Glomerular visceral epithelial cell (primary cell): ENCODE results near the gene RHOH.

Experiments used
- DNase-seq: peaks from one replicate; pipeline ENCODE4 v3.0.0-alpha.2; 2016; ENCODE audit errors: extremely low spot score

The RHOH gene

DNA sequence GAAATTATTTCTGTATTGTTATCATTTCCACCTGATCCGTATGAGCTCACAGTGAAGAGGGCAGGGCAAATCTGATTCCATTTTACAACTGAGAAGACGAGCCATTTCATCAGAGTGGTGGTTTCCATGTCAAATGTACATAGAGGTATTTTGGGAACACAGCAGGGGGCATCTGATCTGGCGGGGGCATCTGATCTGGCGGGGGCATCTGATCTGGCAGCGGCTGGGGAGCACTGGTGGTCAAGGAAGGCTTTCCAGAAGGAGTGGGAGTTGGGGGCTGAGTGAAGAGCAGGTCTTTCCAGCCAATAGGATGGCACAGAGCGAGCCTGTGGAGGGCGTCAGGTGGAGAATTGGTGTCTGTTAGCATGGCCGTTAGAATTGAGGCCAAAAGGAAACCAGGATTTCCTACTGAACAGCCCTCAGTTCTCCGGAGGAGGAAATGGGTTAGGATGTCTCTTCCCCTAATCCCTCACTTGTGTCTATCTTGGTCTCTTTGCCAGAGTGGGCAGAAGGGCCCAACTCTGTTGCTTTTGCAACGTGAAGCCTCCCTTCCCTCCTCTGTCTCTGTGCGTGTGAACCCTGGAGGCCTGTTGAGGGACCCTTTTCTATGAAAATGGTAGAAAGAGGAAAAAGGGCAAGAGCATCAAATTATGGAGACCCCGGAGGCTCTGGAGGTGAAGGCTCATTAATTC is 41.3 kb downstream of the RHOH start:
- DNase-seq: no peak

DNA sequence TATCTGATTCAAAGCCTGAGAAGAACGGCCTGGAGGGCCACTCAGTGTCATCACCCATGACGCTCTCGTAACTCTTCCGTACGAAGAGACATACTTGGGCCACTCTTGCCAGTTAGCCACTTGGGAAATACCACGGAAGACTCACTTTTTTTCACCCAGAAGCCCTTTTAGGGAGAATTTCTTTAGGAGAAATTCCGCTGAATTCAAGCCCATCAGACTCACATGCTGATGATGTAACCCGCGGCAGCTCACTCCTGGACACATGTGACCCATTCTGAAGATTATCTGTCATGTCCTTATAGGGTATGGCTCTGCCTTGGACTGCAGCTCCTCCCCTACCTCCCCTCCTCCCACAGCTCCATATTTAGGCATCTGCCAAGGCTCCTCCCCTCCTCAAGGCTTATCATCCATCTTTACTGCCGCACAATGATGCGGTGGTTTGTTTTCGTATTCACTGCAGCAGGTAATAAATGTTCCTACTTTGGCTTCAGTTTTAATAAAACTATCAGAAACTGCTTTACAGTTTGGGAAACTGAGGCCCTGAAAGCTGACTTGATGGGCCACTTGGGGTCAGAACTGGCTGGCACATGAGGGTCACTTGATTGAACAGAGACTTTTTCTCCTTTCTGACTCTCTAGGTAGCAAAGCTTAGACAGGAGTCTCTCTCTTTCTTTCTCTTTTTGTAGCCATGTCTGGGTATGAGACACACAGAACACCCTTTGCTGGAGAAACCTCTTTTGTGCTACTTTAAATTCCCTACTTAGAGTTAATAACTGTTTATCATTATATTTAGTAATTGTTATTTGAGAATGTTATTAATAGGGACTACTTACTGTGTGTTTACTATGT is 42.1 kb downstream of the RHOH start:
- no peak for DNase-seq

GRCh38 chr4:40240040-40240653 is 43.3 kb downstream of the RHOH start:
- DNase-seq: no peak

GRCh38 chr4:40241026-40241425 is 44.2 kb downstream of the RHOH start:
- DNase-seq: no peak

DNA sequence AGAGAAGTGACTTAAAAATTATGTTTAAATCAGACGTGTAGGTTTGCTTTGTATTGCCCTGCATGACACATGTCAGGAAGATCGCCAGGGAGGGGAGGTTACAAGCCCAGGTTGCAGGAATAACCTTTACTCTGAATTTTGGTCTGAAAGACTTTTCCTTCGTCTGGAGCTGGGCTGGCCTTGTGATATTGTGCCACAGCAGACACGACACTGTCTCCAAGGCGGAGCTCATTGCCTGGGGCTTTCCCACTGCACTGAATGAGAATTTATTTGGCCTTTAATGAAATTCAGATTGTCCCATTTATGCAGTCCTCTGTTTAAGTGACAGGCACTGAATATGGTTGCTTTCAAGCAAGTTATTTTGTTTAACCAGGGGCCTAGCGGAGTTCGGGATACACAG is 45.1 kb downstream of the RHOH start:
- no peak for DNase-seq

- DNase-seq: no peak
Measured at GRCh38 chr4:40243386-40243948, 46.6 kb downstream of the RHOH start.

GRCh38 chr4:40244606-40245005 is 47.8 kb downstream of the RHOH start:
- DNase-seq: no peak

DNA sequence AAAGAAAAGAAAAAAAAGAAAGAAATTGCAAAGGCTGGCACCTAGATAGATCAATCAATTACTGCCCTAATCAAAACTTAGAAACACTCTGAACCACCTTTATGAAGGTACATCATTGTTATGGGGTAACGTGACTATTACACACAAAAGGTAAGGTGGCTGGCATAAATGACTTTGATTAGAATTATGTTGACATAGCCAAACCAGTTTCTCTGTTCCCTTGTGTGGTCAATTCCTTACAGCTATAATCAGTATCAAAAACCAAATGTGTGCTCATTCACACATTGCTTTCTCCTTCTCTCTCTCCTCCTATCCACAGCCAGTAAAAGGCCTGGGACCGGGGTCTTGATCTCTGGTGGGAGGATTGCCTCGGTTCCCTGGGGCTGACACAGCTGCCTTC is 48.7 kb downstream of the RHOH start:
- DNase-seq: no peak

DNA sequence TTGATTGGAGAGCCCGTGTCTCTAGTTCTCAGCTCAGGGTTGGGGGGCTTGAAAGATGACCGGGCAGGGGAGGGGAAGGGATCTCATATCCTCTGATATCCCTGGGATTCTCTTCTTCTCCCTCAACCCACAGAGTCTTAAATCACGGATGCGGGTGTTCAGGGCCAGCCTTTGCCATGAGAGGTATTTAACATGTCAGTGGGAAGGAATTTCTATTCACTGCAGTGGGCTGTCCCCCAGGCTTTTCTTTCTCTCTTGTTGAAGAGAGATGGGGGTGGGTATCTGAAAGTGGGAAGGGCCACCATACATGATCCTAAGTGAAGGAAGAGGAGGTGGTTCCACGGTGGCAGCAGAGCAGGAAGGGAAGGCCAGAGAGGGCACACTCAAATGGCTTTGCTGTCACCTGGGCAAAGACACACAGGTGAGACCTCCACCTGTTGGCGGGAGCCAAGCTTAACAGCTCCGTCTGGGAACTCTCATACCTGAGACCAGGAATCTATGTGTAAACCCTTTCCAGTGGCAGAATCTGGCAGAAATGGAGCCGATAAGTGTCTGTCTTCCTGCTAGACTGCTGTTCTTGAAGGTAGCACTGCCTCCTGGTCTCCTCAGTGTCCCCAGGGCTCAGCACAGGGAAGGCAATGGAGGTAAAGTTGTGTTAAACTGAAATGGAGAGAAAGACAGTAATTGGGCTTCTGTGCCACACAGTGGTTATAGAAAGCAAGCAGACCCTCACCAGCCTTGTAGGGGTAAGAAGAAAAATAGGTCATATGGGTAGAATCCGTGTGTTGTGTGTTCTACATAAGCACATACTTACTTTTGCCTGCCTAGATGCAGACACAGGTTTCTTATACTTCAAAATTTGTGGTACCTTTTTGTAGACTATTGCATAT is 49.4 kb downstream of the RHOH start:
- DNase-seq: no peak

DNA sequence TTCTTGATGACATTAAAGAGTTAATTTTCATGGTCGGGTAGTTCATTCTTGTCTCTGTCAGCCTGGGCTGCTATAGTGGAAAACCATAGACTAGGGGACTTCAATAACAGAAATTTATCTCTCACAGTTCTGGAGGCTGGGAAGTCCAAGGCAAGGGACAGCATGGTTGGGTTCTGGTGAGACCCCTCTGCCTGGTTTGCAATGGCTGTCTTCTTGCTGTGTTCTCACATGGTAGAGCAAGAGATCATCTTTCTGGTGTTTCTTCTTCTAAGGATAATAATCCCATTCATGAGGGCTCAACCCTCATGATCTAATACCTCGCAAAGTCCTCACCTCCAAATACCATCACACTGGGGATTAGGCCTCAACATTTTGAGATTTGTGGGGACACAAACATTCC is 50.1 kb downstream of the RHOH start:
- no peak for DNase-seq

- DNase-seq: no peak
Measured at GRCh38 chr4:40247350-40247749, 50.5 kb downstream of the RHOH start.

GRCh38 chr4:40251366-40251765 is 54.5 kb downstream of the RHOH start:
- DNase-seq: peak; percentile 15

DNA sequence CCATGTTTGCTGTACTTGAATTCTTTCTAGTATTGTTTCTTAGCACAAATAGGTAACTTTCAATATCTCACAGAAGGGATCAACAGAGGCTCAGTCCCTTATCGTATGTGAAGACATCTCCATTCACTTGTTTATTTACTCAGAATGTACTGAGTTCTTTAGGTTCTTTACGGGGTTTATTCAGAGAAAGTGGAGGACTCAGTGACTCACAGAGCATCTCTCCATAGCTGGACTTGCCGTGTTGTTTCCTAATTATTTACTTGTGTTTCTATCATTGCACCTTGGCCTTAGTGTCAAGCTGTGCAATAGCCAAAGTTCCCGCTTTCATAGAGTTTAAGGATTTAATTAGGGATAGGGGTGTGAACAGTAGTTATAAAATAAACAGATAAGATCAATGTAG is 57.1 kb downstream of the RHOH start:
- no peak for DNase-seq

DNA sequence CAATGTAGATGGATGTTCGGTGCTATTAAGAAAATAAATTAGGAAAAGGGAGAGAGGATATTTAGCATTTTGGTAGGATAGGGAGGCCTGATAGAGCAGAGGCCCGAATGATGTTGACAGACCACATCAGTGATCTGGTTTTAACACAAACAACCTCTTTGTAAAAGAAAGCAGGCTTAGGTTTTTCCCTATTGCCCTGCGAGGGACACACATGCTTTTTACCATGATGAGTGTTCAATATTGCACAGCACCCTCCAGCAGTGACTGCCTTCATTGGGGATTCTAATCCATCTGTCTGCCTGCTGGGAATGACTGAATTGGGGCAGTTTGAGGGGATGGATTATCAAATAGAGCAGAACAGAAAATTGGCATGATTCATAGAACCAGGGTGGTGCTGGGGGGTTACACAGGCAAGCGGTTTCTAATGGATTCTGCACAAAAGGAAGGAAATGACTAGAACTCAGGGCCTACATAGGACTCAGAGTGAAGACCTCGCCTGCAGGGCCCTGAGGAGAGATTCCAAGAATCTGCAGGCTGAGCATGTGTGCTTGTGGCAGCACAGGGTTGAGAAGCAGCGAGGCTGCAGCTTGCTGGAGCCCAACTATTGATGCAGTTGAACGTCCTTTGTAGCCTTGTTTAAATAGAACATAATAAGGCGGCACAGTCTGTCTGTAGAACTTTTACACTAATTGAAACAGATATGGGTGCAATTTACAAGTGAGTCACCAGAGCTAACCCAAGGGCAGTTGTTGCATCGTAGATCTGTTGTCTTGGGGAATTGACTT is 58.0 kb downstream of the RHOH start:
- peak; percentile 13 for DNase-seq

DNA sequence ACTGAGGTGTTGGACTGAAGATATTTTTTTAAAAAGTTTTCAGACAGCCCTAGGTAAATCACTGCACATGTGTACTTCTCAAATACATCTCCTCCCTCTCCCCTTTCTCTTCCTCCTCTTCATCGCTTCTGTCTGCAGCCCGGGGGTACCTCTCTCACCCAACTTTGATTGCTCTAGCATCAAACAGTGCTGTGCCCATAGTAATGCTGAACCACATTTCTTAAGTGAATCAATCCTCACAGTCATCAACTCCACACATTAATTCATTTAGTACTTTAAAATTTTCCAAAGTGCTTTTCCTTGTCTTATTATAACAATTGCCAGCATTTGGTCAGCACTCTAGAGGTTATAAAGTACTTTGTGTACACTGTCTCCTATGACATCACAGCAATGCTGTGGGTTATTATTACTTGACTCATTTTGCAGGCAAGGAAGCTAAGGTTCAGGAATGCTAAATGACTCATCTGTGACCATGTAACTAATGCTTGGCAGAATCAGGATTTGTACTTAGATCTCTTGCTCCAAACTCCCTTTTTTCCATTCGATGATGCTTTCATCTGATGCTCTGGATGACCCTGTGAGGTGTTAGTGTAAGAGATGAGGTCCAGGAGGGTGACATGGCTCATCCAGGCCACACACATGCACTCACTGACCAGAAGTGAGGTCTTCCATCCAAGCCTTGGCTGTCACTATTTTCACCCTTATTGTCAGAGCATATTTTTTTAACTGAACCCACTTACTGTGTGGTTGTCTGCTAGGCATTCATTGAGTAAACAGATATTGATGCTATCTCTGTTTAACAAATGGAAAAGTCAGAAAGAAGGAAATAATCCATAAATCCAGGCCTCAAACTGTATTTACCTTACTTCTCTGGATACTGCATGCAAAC is 58.8 kb downstream of the RHOH start:
- peak; percentile 77 for DNase-seq

- DNase-seq: no peak
Measured at GRCh38 chr4:40256329-40256728, 59.5 kb downstream of the RHOH start.

GRCh38 chr4:40256817-40257216 is 60.0 kb downstream of the RHOH start:
- DNase-seq: no peak

DNA sequence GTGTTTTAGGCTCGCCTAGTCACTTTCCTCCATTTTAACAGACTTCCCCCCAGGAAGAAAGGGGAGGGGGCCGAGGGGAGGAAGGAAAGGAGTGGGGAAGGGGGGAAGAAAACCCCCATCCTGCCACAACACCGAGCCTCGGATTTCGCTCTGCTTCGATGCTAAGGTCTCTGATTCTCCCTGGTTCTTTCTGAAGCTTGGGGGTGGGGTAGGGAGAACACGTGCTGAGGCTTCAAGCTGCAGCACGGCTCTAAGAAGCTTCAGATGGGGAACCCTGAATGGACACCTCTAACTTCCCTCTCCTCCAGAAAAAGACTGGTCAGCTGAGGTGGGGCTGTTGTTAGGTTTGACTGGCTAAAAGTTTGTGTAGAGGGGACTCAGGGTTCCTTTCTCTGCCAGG is 61.8 kb downstream of the RHOH start:
- no peak for DNase-seq

- no peak for DNase-seq
Measured at GRCh38 chr4:40261231-40262076, 64.6 kb downstream of the RHOH start.
